NK-92 (cell line): Measurements from ENCODE around the gene AMOTL2.

ENCODE experiments used
- DNase-seq: peaks from one replicate; lab custom pipeline; 2025; ENCODE audit not compliant: unreplicated experiment; lab: John Stamatoyannopoulos, UW

The AMOTL2 gene

GRCh38 chr3:134353831-134354611, 20.2 kb downstream of the AMOTL2 start:
- DNase-seq: no peak

GRCh38 chr3:134353171-134353825, 20.9 kb downstream of the AMOTL2 start:
- DNase-seq: no peak

- DNase-seq: no peak
Measured at GRCh38 chr3:134352031-134352671, 22.1 kb downstream of the AMOTL2 start.

- no peak for DNase-seq
Measured at GRCh38 chr3:134351427-134351826, 22.8 kb downstream of the AMOTL2 start.

GRCh38 chr3:134350861-134351311, 23.4 kb downstream of the AMOTL2 start:
- DNase-seq: no peak

- no peak for DNase-seq
Measured at GRCh38 chr3:134350266-134350665, 24.0 kb downstream of the AMOTL2 start.

GRCh38 chr3:134348524-134348923, 25.7 kb downstream of the AMOTL2 start:
- DNase-seq: no peak

- DNase-seq: no peak
Measured at GRCh38 chr3:134347551-134347950, 26.7 kb downstream of the AMOTL2 start.

- DNase-seq: no peak
Measured at GRCh38 chr3:134346744-134347143, 27.5 kb downstream of the AMOTL2 start.

- no peak for DNase-seq
Measured at GRCh38 chr3:134345202-134345601, 29.0 kb downstream of the AMOTL2 start.

- no peak for DNase-seq
Measured at GRCh38 chr3:134344560-134344959, 29.7 kb downstream of the AMOTL2 start.

GRCh38 chr3:134342259-134342658, 32.0 kb downstream of the AMOTL2 start:
- DNase-seq: no peak

GRCh38 chr3:134341389-134341788, 32.9 kb downstream of the AMOTL2 start:
- DNase-seq: no peak

- DNase-seq: no peak
Measured at GRCh38 chr3:134340982-134341365, 33.3 kb downstream of the AMOTL2 start.

- DNase-seq: no peak
Measured at GRCh38 chr3:134340362-134340981, 33.8 kb downstream of the AMOTL2 start.

- DNase-seq: no peak
Measured at GRCh38 chr3:134339913-134340312, 34.3 kb downstream of the AMOTL2 start.

GRCh38 chr3:134339331-134339730, 34.9 kb downstream of the AMOTL2 start:
- DNase-seq: no peak

GRCh38 chr3:134338516-134339261, 35.6 kb downstream of the AMOTL2 start:
- no peak for DNase-seq

GRCh38 chr3:134338201-134338512, 36.1 kb downstream of the AMOTL2 start:
- no peak for DNase-seq

- no peak for DNase-seq
Measured at GRCh38 chr3:134337511-134338200, 36.6 kb downstream of the AMOTL2 start.
